ENCODE results near the gene TXNL4A.

DNA sequence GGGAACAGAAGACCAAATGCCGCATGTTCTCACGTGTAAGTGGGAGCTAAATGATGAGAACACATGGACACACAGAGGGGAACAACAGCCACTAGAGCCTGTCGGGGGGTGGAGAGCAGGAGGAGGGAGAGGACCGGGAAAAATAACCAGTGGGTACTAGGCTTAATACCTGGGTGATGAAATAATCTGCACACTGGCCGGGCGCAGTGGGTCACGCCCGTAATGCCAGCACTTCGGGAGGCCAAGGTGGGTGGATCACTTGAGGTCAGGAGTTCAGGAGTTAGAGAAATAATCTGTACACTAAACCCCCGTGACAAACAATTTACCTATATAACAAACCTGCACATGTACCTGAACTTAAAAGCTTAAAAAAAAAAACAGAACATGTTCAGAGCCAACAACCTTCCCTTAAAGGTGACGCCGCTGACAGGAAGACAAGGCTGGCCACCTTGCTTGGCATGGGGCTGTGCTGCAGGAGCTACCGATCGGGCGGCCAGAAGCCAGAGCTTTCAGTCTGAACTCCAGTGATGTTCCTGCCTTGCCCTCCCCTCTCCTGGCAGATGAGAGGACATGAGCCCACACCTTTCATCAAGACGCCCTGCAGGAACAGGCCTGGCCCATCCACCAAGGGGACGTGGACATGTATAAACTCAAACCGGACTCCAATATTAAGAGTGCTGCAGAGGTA is 48.1 kb downstream of the TXNL4A start:
- TF ChIP-seq CTCF (IDR thresholded peaks at IDR 0.05) (no peak), EZH2 (IDR thresholded peaks at IDR 0.05; ENCODE audit: borderline replicate concordance, insufficient read depth, low read depth, low read length, poor library complexity, severe bottlenecking) (no peak)

Data from B cell (primary cell).